ENCODE results near the gene MYCBP2. TPM values are rescaled to one million over a fixed set of nuclear protein-coding genes. Genes with fewer than 3 reads are reported as not detected.

The MYCBP2 gene
- total RNA-seq, 1 donor from 2014 or later, result 91.6 TPM

- Histone ChIP-seq H3K27ac (no peak overlapping the region), H3K9me3 (no peaks in the 10 kb centered on the region), H3K4me3 (no peak overlapping the region), H3K36me3 (peaks cover 37% of the 10 kb centered on the region), H3K27me3 (ENCODE audit: low read depth) (no peaks in the 10 kb centered on the region), H3K4me1 (no peaks in the 10 kb centered on the region)
- intact Hi-C loops (cut with DNase I), result no loop called here
- ATAC-seq (peak in 1 of 2 donors; percentile 50), DNase-seq (no peak)
- no peak for TF ChIP-seq CTCF (IDR thresholded peaks at IDR 0.05)
These were observed 284.2 kb downstream of the MYCBP2 start for GRCh38 chr13:77042566-77043177.

DNA sequence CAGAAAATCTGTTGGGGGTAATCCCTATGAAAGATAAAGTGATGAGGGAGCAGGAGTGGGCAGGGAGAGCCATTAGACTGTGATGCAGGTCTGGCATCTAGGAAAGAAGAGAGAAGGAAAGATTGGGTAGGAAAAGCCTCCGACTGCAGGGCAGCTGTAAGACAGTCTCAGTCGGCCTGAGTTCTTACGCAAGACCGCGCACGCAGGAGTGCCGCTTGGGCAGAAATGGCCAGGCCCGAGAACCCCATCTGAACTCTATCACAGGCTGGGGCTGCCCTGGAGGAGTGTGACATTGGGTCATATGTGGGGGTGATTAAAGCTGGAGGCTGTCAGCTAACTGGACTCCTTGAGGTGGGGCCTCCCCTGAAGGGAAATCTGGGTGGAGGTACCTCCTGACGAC, 286.1 kb downstream of the MYCBP2 start:
- Histone ChIP-seq H3K9me3 (no peaks in the 10 kb centered on the region), H3K4me1 (no peaks in the 10 kb centered on the region), H3K27ac (no peak overlapping the region), H3K4me3 (no peak overlapping the region), H3K27me3 (ENCODE audit: low read depth) (no peaks in the 10 kb centered on the region), H3K36me3 (peaks cover 24% of the 10 kb centered on the region)
- DNase-seq (no peak), ATAC-seq (peak in 1 of 2 donors; percentile 38)
- no peak for TF ChIP-seq CTCF (IDR thresholded peaks at IDR 0.05)
- intact Hi-C loops (cut with DNase I), result no loop called here

- no peak overlapping the region for H3K4me3 ChIP-seq
- no peaks in the 10 kb centered on the region for H3K4me1 ChIP-seq
- DNase-seq, result no peak
- no peak for ATAC-seq
- H3K36me3 ChIP-seq, result peaks cover 18% of the 10 kb centered on the region
- intact Hi-C loops (cut with DNase I), result no loop called here
- TF ChIP-seq CTCF (IDR thresholded peaks at IDR 0.05), result no peak
- no peaks in the 10 kb centered on the region for H3K9me3 ChIP-seq
- no peak overlapping the region for H3K27ac ChIP-seq
- H3K27me3 ChIP-seq (ENCODE audit: low read depth), result no peaks in the 10 kb centered on the region
These were observed 286.8 kb downstream of the MYCBP2 start for GRCh38 chr13:77040076-77040475.

DNA sequence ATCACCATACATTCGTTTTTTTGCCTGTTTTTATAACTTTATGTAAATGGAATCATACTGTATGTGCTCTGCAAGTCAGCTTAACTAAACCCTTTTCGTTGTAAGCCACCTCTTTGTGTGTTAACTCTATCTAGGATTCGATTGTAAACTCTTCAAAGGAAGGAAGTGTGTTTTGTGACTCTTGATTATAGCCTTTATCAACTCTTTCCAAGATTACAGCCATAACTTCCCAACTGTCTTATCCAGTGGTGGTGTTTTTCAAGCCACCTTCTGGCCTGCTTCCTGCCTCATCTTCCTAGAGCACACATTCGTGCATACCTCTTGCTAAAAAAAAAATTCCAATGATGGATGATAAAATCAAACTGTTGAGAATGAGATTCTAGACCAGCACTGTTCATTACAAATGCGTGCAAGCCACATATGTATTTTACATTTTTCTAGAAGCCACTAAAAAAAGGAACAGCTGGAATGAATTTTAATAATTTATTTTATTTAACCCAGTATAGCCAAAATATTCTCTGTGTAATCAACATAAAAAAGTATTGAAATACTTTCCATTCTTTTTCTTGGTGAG, 287.9 kb downstream of the MYCBP2 start:
- ATAC-seq (no peak), DNase-seq (no peak)
- Histone ChIP-seq H3K27ac (no peak overlapping the region), H3K9me3 (no peaks in the 10 kb centered on the region), H3K27me3 (ENCODE audit: low read depth) (no peaks in the 10 kb centered on the region), H3K4me1 (no peaks in the 10 kb centered on the region), H3K36me3 (peaks cover 7% of the 10 kb centered on the region), H3K4me3 (no peak overlapping the region)
- no peak for TF ChIP-seq CTCF (IDR thresholded peaks at IDR 0.05)
- intact Hi-C loops (cut with DNase I), result no loop called here

DNA sequence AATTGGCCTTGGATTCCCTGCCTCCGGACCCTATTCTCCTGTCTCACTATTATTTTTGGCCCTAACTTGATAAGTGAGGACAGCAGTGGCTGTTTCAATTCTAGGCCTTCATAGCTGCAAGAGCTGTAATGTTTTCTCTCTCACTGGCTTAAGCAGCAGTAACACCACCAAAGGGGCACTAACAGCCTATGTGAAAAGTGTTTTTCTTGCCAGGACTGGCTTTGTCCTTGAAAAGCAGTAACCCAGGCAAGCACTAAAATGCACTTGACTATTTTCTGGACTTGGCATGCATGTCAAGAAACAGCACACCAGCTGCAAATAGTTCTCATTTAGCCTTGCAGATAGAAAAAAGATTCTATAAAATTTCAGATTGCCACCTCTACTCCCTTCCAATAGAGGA, 290.6 kb downstream of the MYCBP2 start:
- H3K4me3 ChIP-seq, result no peak overlapping the region
- intact Hi-C loops (cut with DNase I), result no loop called here
- H3K27ac ChIP-seq, result no peak overlapping the region
- no peaks in the 10 kb centered on the region for H3K27me3 ChIP-seq (ENCODE audit: low read depth)
- no peaks in the 10 kb centered on the region for H3K4me1 ChIP-seq
- no peak for TF ChIP-seq CTCF (IDR thresholded peaks at IDR 0.05)
- no peaks in the 10 kb centered on the region for H3K9me3 ChIP-seq
- no peaks in the 10 kb centered on the region for H3K36me3 ChIP-seq
- DNase-seq (no peak), ATAC-seq (no peak)
